ENCODE measurements around the gene CSNK1D. TPM values are rescaled to one million over a fixed set of nuclear protein-coding genes. Genes with fewer than 3 reads are reported as not detected.
A peak's percentile ranks its signal among the peaks of the same experiment; 100 is the strongest.

The CSNK1D gene
- total and polyA plus RNA-seq, 7 experiments from 2014 or later, result 46.1 to 249 (median 170) TPM

GRCh38 chr17:82283208-82283749, 9.8 kb upstream of the CSNK1D start:
- ChIA-PET CTCF (interaction anchor here (0.6 kb wide), 1 partner anchor 299 kb away, joined by 3 read pairs; no protein-coding TSS in a partner anchor), POLR2A (interaction anchor here (0.5 to 1.2 kb wide), 2 partner anchors 9 to 98 kb away, joined by 3 to 6 read pairs; no protein-coding TSS in a partner anchor)
- no peaks in the 10 kb centered on the region for H3K9me3 Mint-ChIP-seq
- Histone ChIP-seq H3K27ac (ENCODE audit: low read depth, low read length) (no peak overlapping the region), H3K36me3 (ENCODE audit: control insufficient read depth in 2 of 3, insufficient read depth in 3 of 3, low read length in 3 of 3) (no peaks in the 10 kb centered on the region), H3K4me1 (ENCODE audit: control insufficient read depth in 2 of 2, insufficient read depth in 2 of 2, low read length in 2 of 2) (peaks cover 0 to 10% of the 10 kb centered on the region in 2 donors), H3K27me3 (ENCODE audit: control insufficient read depth in 2 of 2, insufficient read depth in 2 of 2, low read length in 2 of 2) (no peaks in the 10 kb centered on the region), H3K9me3 (ENCODE audit: control insufficient read depth in 2 of 3, low read length in 3 of 3) (no peaks in the 10 kb centered on the region), H3K4me3 (ENCODE audit: low read length) (no peak overlapping the region)
- no peak overlapping the region for H3K4me3 Mint-ChIP-seq
- H3K36me3 Mint-ChIP-seq, result no peaks in the 10 kb centered on the region
- no peak overlapping the region for H3K27ac Mint-ChIP-seq
- ATAC-seq (peak; percentile 75), DNase-seq (peak in 1 of 9 donors; percentile 63)
- intact Hi-C loops (cut with micrococcal nuclease), result no loop called here
- no peaks in the 10 kb centered on the region for H3K27me3 Mint-ChIP-seq
- peaks cover 0 to 26% (median 12%) of the 10 kb centered on the region in 7 donors for H3K4me1 Mint-ChIP-seq

- DNase-seq (no peak), ATAC-seq (no peak)
- Histone ChIP-seq H3K27me3 (ENCODE audit: control insufficient read depth in 2 of 2, insufficient read depth in 2 of 2, low read length in 2 of 2) (no peaks in the 10 kb centered on the region), H3K27ac (ENCODE audit: low read depth, low read length) (no peak overlapping the region), H3K36me3 (ENCODE audit: control insufficient read depth in 2 of 3, insufficient read depth in 3 of 3, low read length in 3 of 3) (no peaks in the 10 kb centered on the region), H3K4me3 (ENCODE audit: low read length) (no peak overlapping the region), H3K4me1 (ENCODE audit: control insufficient read depth in 2 of 2, insufficient read depth in 2 of 2, low read length in 2 of 2) (peaks cover 0 to 10% of the 10 kb centered on the region in 2 donors), H3K9me3 (ENCODE audit: control insufficient read depth in 2 of 3, low read length in 3 of 3) (no peaks in the 10 kb centered on the region)
- H3K4me3 Mint-ChIP-seq, result no peak overlapping the region
- intact Hi-C loops (cut with micrococcal nuclease), result no loop called here
- no peaks in the 10 kb centered on the region for H3K27me3 Mint-ChIP-seq
- ChIA-PET CTCF (interaction anchor here (0.6 kb wide), 1 partner anchor 299 kb away, joined by 3 read pairs; no protein-coding TSS in a partner anchor), POLR2A (interaction anchor here (0.5 kb wide), 2 partner anchors 34 to 97 kb away, joined by 3 read pairs; no protein-coding TSS in a partner anchor)
- no peaks in the 10 kb centered on the region for H3K9me3 Mint-ChIP-seq
- peaks cover 0 to 24% (median 8%) of the 10 kb centered on the region in 7 donors for H3K4me1 Mint-ChIP-seq
- no peak overlapping the region for H3K27ac Mint-ChIP-seq
- H3K36me3 Mint-ChIP-seq, result no peaks in the 10 kb centered on the region
These were observed 9.0 kb upstream of the CSNK1D start for GRCh38 chr17:82282239-82283207.

- Mint-ChIP-seq H3K9me3 (no peaks in the 10 kb centered on the region), H3K27me3 (no peaks in the 10 kb centered on the region), H3K4me1 (peaks cover 5 to 24% (median 8%) of the 10 kb centered on the region in 7 donors), H3K4me3 (no peak overlapping the region), H3K27ac (peak overlapping the region in 3 of 9 donors; percentile 2 to 43 (median 39)), H3K36me3 (no peaks in the 10 kb centered on the region)
- intact Hi-C loops (cut with micrococcal nuclease), result no loop called here
- Histone ChIP-seq H3K9me3 (ENCODE audit: control insufficient read depth in 2 of 3, low read length in 3 of 3) (no peaks in the 10 kb centered on the region), H3K4me3 (ENCODE audit: low read length) (no peak overlapping the region), H3K27me3 (ENCODE audit: control insufficient read depth in 2 of 2, insufficient read depth in 2 of 2, low read length in 2 of 2) (no peaks in the 10 kb centered on the region), H3K27ac (ENCODE audit: low read depth, low read length) (no peak overlapping the region), H3K4me1 (ENCODE audit: control insufficient read depth in 2 of 2, insufficient read depth in 2 of 2, low read length in 2 of 2) (peaks cover 0 to 10% of the 10 kb centered on the region in 2 donors), H3K36me3 (ENCODE audit: control insufficient read depth in 2 of 3, insufficient read depth in 3 of 3, low read length in 3 of 3) (no peaks in the 10 kb centered on the region)
- ATAC-seq, result peak; percentile 44
- peak in 1 of 9 donors; percentile 36 for DNase-seq
- POLR2A ChIA-PET, result interaction anchor here (0.7 to 1.6 kb wide), 2 partner anchors 11 to 39 kb away, joined by 4 read pairs; no protein-coding TSS in a partner anchor
- CTCF ChIA-PET, result interaction anchor here (0.7 kb wide), 1 partner anchor 238 kb away, joined by 4 read pairs; no protein-coding TSS in a partner anchor
These were observed 8.2 kb upstream of the CSNK1D start for GRCh38 chr17:82281502-82282238.

GRCh38 chr17:82281076-82281475, 7.6 kb upstream of the CSNK1D start:
- H3K27ac ChIP-seq (ENCODE audit: low read depth, low read length), result no peak overlapping the region
- intact Hi-C loops (cut with micrococcal nuclease), result no loop called here
- Mint-ChIP-seq H3K4me1 (peaks cover 5 to 24% (median 8%) of the 10 kb centered on the region in 7 donors), H3K4me3 (no peak overlapping the region), H3K36me3 (no peaks in the 10 kb centered on the region), H3K9me3 (no peaks in the 10 kb centered on the region), H3K27me3 (no peaks in the 10 kb centered on the region), H3K27ac (no peak overlapping the region)
- H3K27me3 ChIP-seq (ENCODE audit: control insufficient read depth in 2 of 2, insufficient read depth in 2 of 2, low read length in 2 of 2), result no peaks in the 10 kb centered on the region
- CTCF ChIA-PET, result interaction anchor here (0.6 to 0.7 kb wide), 2 partner anchors 191 to 238 kb away, joined by 4 read pairs; no protein-coding TSS in a partner anchor
- no peak for ATAC-seq
- peaks cover 0 to 10% of the 10 kb centered on the region in 2 donors for H3K4me1 ChIP-seq (ENCODE audit: control insufficient read depth in 2 of 2, insufficient read depth in 2 of 2, low read length in 2 of 2)
- POLR2A ChIA-PET, result interaction anchor here (0.7 to 1.6 kb wide), 2 partner anchors 11 to 39 kb away, joined by 4 read pairs; no protein-coding TSS in a partner anchor
- no peaks in the 10 kb centered on the region for H3K9me3 ChIP-seq (ENCODE audit: control insufficient read depth in 2 of 3, low read length in 3 of 3)
- H3K4me3 ChIP-seq (ENCODE audit: low read length), result no peak overlapping the region
- H3K36me3 ChIP-seq (ENCODE audit: control insufficient read depth in 2 of 3, insufficient read depth in 3 of 3, low read length in 3 of 3), result no peaks in the 10 kb centered on the region
- no peak for DNase-seq

- DNase-seq (no peak), ATAC-seq (no peak)
- H3K4me3 ChIP-seq (ENCODE audit: low read length), result no peak overlapping the region
- intact Hi-C loops (cut with micrococcal nuclease), result no loop called here
- no peaks in the 10 kb centered on the region for H3K27me3 Mint-ChIP-seq
- peaks cover 0 to 10% of the 10 kb centered on the region in 2 donors for H3K4me1 ChIP-seq (ENCODE audit: control insufficient read depth in 2 of 2, insufficient read depth in 2 of 2, low read length in 2 of 2)
- ChIA-PET CTCF (interaction anchor here (0.6 to 0.7 kb wide), 2 partner anchors 192 to 237 kb away, joined by 4 read pairs; no protein-coding TSS in a partner anchor), POLR2A (interaction anchor here (1.6 kb wide), 1 partner anchor 12 kb away, joined by 4 read pairs; no protein-coding TSS in a partner anchor)
- H3K4me1 Mint-ChIP-seq, result peaks cover 5 to 24% (median 8%) of the 10 kb centered on the region in 7 donors
- H3K9me3 Mint-ChIP-seq, result no peaks in the 10 kb centered on the region
- no peaks in the 10 kb centered on the region for H3K9me3 ChIP-seq (ENCODE audit: control insufficient read depth in 2 of 3, low read length in 3 of 3)
- no peaks in the 10 kb centered on the region for H3K36me3 ChIP-seq (ENCODE audit: control insufficient read depth in 2 of 3, insufficient read depth in 3 of 3, low read length in 3 of 3)
- H3K36me3 Mint-ChIP-seq, result no peaks in the 10 kb centered on the region
- H3K27ac Mint-ChIP-seq, result no peak overlapping the region
- H3K4me3 Mint-ChIP-seq, result peak overlapping the region in 1 of 10 donors; percentile 13
- no peak overlapping the region for H3K27ac ChIP-seq (ENCODE audit: low read depth, low read length)
- H3K27me3 ChIP-seq (ENCODE audit: control insufficient read depth in 2 of 2, insufficient read depth in 2 of 2, low read length in 2 of 2), result no peaks in the 10 kb centered on the region
These were observed 7.0 kb upstream of the CSNK1D start for GRCh38 chr17:82280537-82280936.
